Heart right ventricle (tissue), 16 donors: ENCODE data around the gene TIMP3. TPM values are rescaled to one million over a fixed set of nuclear protein-coding genes. Genes with fewer than 3 reads are reported as not detected.

Experiments
- ATAC-seq, 8 donors: fragments of 200-7000 bp; cut with Tn5 transposase; one replicate each; pipeline ENCODE4 v1.9.1; 2020; ENCODE audit warnings: mild to moderate bottlenecking in 8 of 8, moderate library complexity in 8 of 8, moderate number of reproducible peaks in 1 of 8
- DNase-seq, 2 donors: peaks; one replicate each; pipeline ENCODE4 v3.0.0-alpha.2; 2020
- H3K27ac ChIP-seq, 10 donors: fragments of 200-600 bp; sonication (generic) in 2 of 10; one replicate each; pipeline versions ENCODE4 v1.5.0 to v1.8.0; 2020 to 2022; ENCODE audit warnings: mild to moderate bottlenecking in 3 of 10
- H3K27me3 ChIP-seq, 7 donors: fragments of 200-600 bp; one replicate each; pipeline ENCODE4 v1.8.0; 2021 to 2022; ENCODE audit warnings: mild to moderate bottlenecking in 2 of 7
- H3K36me3 ChIP-seq, 9 donors: fragments of 200-600 bp; sonication (generic) in 1 of 9; one replicate each; pipeline versions ENCODE4 v1.5.0 to v1.8.0; 2020 to 2022; ENCODE audit warnings: mild to moderate bottlenecking in 2 of 9
- H3K4me1 ChIP-seq, 9 donors: fragments of 200-600 bp; sonication (generic) in 1 of 9; one replicate each; pipeline versions ENCODE4 v1.5.0 to v1.8.0; 2020 to 2022; ENCODE audit warnings: mild to moderate bottlenecking in 4 of 9
- H3K4me3 ChIP-seq, 10 donors: fragments of 200-600 bp; sonication (generic) in 2 of 10; one replicate each; pipeline versions ENCODE4 v1.5.0 to v1.8.0; 2020 to 2022; ENCODE audit warnings: mild to moderate bottlenecking in 7 of 10, moderate library complexity in 2 of 10
- H3K9me3 ChIP-seq, 11 donors: fragments of 200-600 bp in 10 of 11; sonication (generic) in 2 of 11; one replicate each; pipeline versions ENCODE4 v1.5.0 to v1.8.0; 2013 to 2022; ENCODE audit warnings: mild to moderate bottlenecking in 2 of 11, control low read depth in 1 of 11, moderate library complexity in 1 of 11
- CTCF ChIP-seq, 9 donors: fragments of 200-600 bp; sonication (generic) in 2 of 9; IDR thresholded peaks; one replicate each; pipeline versions ENCODE4 v1.5.0 to v1.8.0; 2021 to 2022; ENCODE audit warnings: antibody characterized with exemption in 9 of 9, mild to moderate bottlenecking in 5 of 9, moderate library complexity in 1 of 9
- WGBS, 2 donors: extraction: QIAGEN DNeasy Blood & Tissue Kit; methylation state at CpG; one replicate each; pipeline ENCODE4 v1.1.7; 2013; ENCODE audit warnings: inconsistent platforms in 1 of 2; 5-methylcytosine and 5-hydroxymethylcytosine counted together
- intact Hi-C, 10 donors: fragments of 100-400 bp; cut with DNase I; formaldehyde crosslinking; loops; one replicate each; pipeline versions ENCODE4 v1.11.1 to v1.14.2; 2022
- polyA plus RNA-seq, 2 donors: library from polyadenylated mRNA; stranded (reverse); fragments of 200-250 nt; gene quantifications; one replicate each; pipeline ENCODE4 v1.2.3, GENCODE V29; 2013
- total RNA-seq, 10 donors: library from RNA; stranded (reverse); fragmentation: NEBNext Ultra II Directional in 3 of 10; extraction: Animal tissue kit (Norgen Biotek cat#: 25700) in 3 of 10; gene quantifications; one replicate each; pipeline versions ENCODE4 v1.2.1 to v1.2.4, GENCODE V29; 2021 to 2023
- donor health status: Arrhythmogenic right ventricular cardiomyopathy.
- donor health status: ischemic (EF 13 %, LVEDD 7.1; RV severe dilation, severe dysfunction).
- donor health status: healthy with polysubstance abuse.
- donor health status: DM: no; HTN: yes; CAD: no.
- donor health status: DM: no; HTN: no; CAD: no.
- donor health status: ischemic (EF 25% LVEDD 6.9; RV normal size, moderate dysfunction).
- donor health status: ischemic (EF 25% LVEDD 5.7; RV mildly dilated, moderate dysfunction).
- donor health status: healthy.
- donor health status: DM: yes; HTN: yes; CAD: no.
- donor health status: Ischemic cardiomyopathy.
- donor health status: ischemic (EF 35%, LVEDD 5.7; RV mildly dilated, moderate dysfunction).
- donor health status: nonischemic (EF 11% LVEDD 7.7; RV severe dilation, severe dysfunction).
- donor health status: DM: yes; HTN: yes; CAD: no.
- donor health status: PGD.
- donor health status: ischemic (EF 29% LVEDD 5.4; RV normal size, mild dysfunction).
- donor health status: nonischemic (EF 23%, LVEDD 6.1; RV moderate dilation, normal function).

TIMP3 gene
- total and polyA plus RNA-seq, 12 donors, result 91.9 to 380 (median 157) TPM

- no peak overlapping the region for H3K4me3 ChIP-seq
- H3K36me3 ChIP-seq, result peaks cover 0 to 24% (median 0%) of the 10 kb centered on the region in 9 donors
- TF ChIP-seq CTCF (IDR thresholded peaks at IDR 0.05), result no peak
- DNase-seq, result no peak
- peaks cover 54 to 100% (median 92%) of the 10 kb centered on the region in 9 donors for H3K4me1 ChIP-seq
- H3K27ac ChIP-seq, result peak overlapping the region in 4 of 10 donors; percentile 44 to 89 (median 78)
- H3K9me3 ChIP-seq, result no peaks in the 10 kb centered on the region
- intact Hi-C loops, result loop anchor here in 1 of 10 donors (5.0 kb wide), 1 partner anchor 1052 kb away; no protein-coding TSS in a partner anchor
- H3K27me3 ChIP-seq, result no peaks in the 10 kb centered on the region
- ATAC-seq, result no peak
- WGBS, 2 donors, result 75 to 86% methylated on average over 13 of the region's 13 CpGs
Observed at GRCh38 chr22:32820131-32821119, 18.9 kb downstream of the TIMP3 start.

DNA sequence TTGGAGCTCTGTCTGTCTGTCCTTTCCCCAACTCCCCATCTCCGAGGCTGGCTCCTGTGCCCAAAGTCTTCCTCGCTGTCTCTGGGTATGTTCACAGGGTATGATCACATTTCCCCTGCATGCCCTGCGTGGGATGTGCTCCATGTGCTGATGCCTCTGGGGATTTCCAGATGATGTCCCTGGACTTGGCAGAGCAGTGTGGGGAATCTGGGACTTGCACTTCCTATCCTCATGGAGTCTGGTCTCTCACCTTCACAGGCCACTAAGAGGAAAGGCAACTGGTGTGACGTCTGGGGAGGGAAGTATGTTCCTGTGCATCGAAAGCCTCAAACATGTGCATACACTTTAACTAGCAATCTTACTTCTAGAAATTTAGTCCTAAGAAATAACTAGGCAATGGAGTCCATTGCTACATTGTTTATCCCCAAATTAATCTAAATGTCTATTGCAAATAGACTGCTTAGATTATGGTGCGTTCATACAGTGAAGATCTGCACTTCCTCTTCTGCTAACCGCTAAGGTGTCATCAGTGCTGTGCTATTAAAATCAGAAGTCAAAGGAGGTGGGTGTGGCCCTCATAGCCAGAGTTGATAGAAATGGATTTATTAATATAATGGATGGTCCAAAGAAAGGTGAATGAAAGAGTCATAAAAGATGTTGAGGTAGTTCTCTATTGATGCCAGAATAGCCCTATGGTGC, 20.8 kb downstream of the TIMP3 start:
- ATAC-seq (no peak), DNase-seq (no peak)
- TF ChIP-seq CTCF (IDR thresholded peaks at IDR 0.05), result no peak
- H3K9me3 ChIP-seq, result no peaks in the 10 kb centered on the region
- intact Hi-C loops, result loop anchor here in 1 of 10 donors (5.0 kb wide), 1 partner anchor 1050 kb away; no protein-coding TSS in a partner anchor
- peak overlapping the region in 3 of 10 donors; percentile 2 to 74 (median 33) for H3K27ac ChIP-seq
- H3K27me3 ChIP-seq, result no peaks in the 10 kb centered on the region
- H3K36me3 ChIP-seq, result peaks cover 0 to 22% (median 0%) of the 10 kb centered on the region in 9 donors
- peaks cover 52 to 99% (median 92%) of the 10 kb centered on the region in 9 donors for H3K4me1 ChIP-seq
- 52 to 61% methylated on average over 7 of the region's 7 CpGs for whole genome bisulfite sequencing, 2 donors
- H3K4me3 ChIP-seq, result no peak overlapping the region

- TF ChIP-seq CTCF (IDR thresholded peaks at IDR 0.05), result peak in 7 of 9 donors; percentile 44 to 67 (median 45)
- no peak overlapping the region for H3K4me3 ChIP-seq
- no peaks in the 10 kb centered on the region for H3K9me3 ChIP-seq
- peaks cover 0 to 14% (median 0%) of the 10 kb centered on the region in 9 donors for H3K36me3 ChIP-seq
- WGBS, 2 donors, result 51 to 59% methylated on average over 10 of the region's 10 CpGs
- H3K27ac ChIP-seq, result peak overlapping the region in 6 of 10 donors; percentile 10 to 74 (median 36)
- intact Hi-C loops, result loop anchor here in 1 of 10 donors (5.0 kb wide), 1 partner anchor 1049 kb away; no protein-coding TSS in a partner anchor
- H3K4me1 ChIP-seq, result peaks cover 53 to 99% (median 92%) of the 10 kb centered on the region in 9 donors
- H3K27me3 ChIP-seq, result no peaks in the 10 kb centered on the region
- ATAC-seq (no peak), DNase-seq (no peak)
Observed at GRCh38 chr22:32823024-32823730, 21.7 kb downstream of the TIMP3 start.
